ENCODE measurements around the gene SPSB3. TPM values are rescaled to one million over a fixed set of nuclear protein-coding genes. Genes with fewer than 3 reads are reported as not detected.

The SPSB3 gene
- total RNA-seq, 4 donors from 2014 or later = 76.4 to 148 (median 102) TPM

GRCh38 chr16:1727651-1728624 is 54.4 kb downstream of the SPSB3 start:
- H3K27me3 ChIP-seq = no peaks in the 10 kb centered on the region
- H3K9me3 ChIP-seq = no peaks in the 10 kb centered on the region
- H3K36me3 ChIP-seq = peaks cover 0 to 78% (median 0%) of the 10 kb centered on the region in 3 donors
- peaks cover 0 to 13% (median 5%) of the 10 kb centered on the region in 4 donors for H3K4me1 ChIP-seq
- DNase-seq = no peak
- no peak overlapping the region for H3K4me3 ChIP-seq
- TF ChIP-seq CTCF (IDR thresholded peaks at IDR 0.05) (no peak), POLR2A (IDR thresholded peaks at IDR 0.05) (no peak)
- H3K27ac ChIP-seq = no peak overlapping the region

Small RNA genes lying within 50 kb of the gene (small RNA-seq; reads per million reads assigned to genes)
- 0.12 to 0.70 reads per million in 2 donors for gene MIR3177

Other genes starting within 250 kb of the SPSB3 start
- gene TMEM204, start 248.9 kb downstream of the SPSB3 start, total RNA-seq = 10 to 100 TPM in 3 of 4 donors, 1 to 10 TPM in 1; 7.4 to 42.1 (median 11.6) TPM
- gene IFT140, start 170.5 kb downstream of the SPSB3 start, total RNA-seq = 10 to 100 TPM in 3 of 4 donors, 1 to 10 TPM in 1; 7.5 to 21.6 (median 18.4) TPM
- 10 to 100 TPM; 16.5 to 37.1 (median 20.0) TPM for gene CRAMP1, start 170.2 kb downstream of the SPSB3 start, total RNA-seq
- 10 to 100 TPM; 22.7 to 32.3 (median 25.0) TPM for gene JPT2, start 104.3 kb downstream of the SPSB3 start, total RNA-seq
- gene MAPK8IP3, start 76.4 kb downstream of the SPSB3 start, total RNA-seq = 100 to 1,000 TPM in 3 of 4 donors, 10 to 100 TPM in 1; 78.1 to 456 (median 193) TPM
- gene NME3, start 11.0 kb downstream of the SPSB3 start, total RNA-seq = 100 to 1,000 TPM in 3 of 4 donors, 10 to 100 TPM in 1; 69.3 to 150 (median 126) TPM
- 10 to 100 TPM; 54.6 to 99.9 (median 67.0) TPM for gene EME2, start 9.8 kb downstream of the SPSB3 start, total RNA-seq
- gene MRPS34, start 9.4 kb downstream of the SPSB3 start, total RNA-seq = 100 to 1,000 TPM in 1 of 4 donors, 10 to 100 TPM in 3; 67.6 to 114 (median 82.3) TPM
- 10 to 100 TPM; 47.1 to 99.9 (median 59.3) TPM for gene NUBP2, start 389 bp upstream of the SPSB3 start, total RNA-seq
- gene IGFALS, start 11.1 kb upstream of the SPSB3 start, total RNA-seq = under 1 TPM in 1 of 4 donors, not detected in 3; 0.35 TPM
- gene HAGH, start 44.3 kb upstream of the SPSB3 start, total RNA-seq = 100 to 1,000 TPM; 105 to 187 (median 155) TPM
- gene FAHD1, start 44.6 kb upstream of the SPSB3 start, total RNA-seq = 100 to 1,000 TPM; 107 to 188 (median 152) TPM
- not detected for gene MEIOB, start 89.6 kb upstream of the SPSB3 start, total RNA-seq
- gene HS3ST6, start 135.8 kb upstream of the SPSB3 start, total RNA-seq = not detected
- 10 to 100 TPM; 17.3 to 46.6 (median 38.3) TPM for gene MSRB1, start 160.6 kb upstream of the SPSB3 start, total RNA-seq
- gene RPL3L, start 172.1 kb upstream of the SPSB3 start, total RNA-seq = not detected
- 100 to 1,000 TPM in 3 of 4 donors, 10 to 100 TPM in 1; 55.3 to 373 (median 236) TPM for gene NDUFB10, start 177.0 kb upstream of the SPSB3 start, total RNA-seq
- 1,000 to 10,000 TPM in 3 of 4 donors, 100 to 1,000 TPM in 1; 736 to 1,881 (median 1,543) TPM for gene RPS2, start 182.3 kb upstream of the SPSB3 start, total RNA-seq
- not detected for gene RNF151, start 184.3 kb upstream of the SPSB3 start, total RNA-seq
- gene TBL3, start 189.5 kb upstream of the SPSB3 start, total RNA-seq = 10 to 100 TPM; 19.8 to 50.8 (median 39.1) TPM
- gene NOXO1, start 198.9 kb upstream of the SPSB3 start, total RNA-seq = 10 to 100 TPM in 3 of 4 donors, 1 to 10 TPM in 1; 8.6 to 23.1 (median 11.3) TPM
- gene GFER, start 201.6 kb upstream of the SPSB3 start, total RNA-seq = 100 to 1,000 TPM in 1 of 4 donors, 10 to 100 TPM in 3; 31.4 to 102 (median 83.1) TPM
- gene SYNGR3, start 207.4 kb upstream of the SPSB3 start, total RNA-seq = 1 to 10 TPM in 3 of 4 donors, not detected in 1; 1.3 to 3.9 (median 3.3) TPM
- gene ZNF598, start 227.2 kb upstream of the SPSB3 start, total RNA-seq = 10 to 100 TPM; 48.5 to 84.0 (median 51.4) TPM
- gene NPW, start 237.2 kb upstream of the SPSB3 start, total RNA-seq = 1 to 10 TPM in 2 of 4 donors, not detected in 2; 2.8 to 9.1 TPM
- gene NHERF2, start 244.3 kb upstream of the SPSB3 start, total RNA-seq = 100 to 1,000 TPM in 1 of 4 donors, 10 to 100 TPM in 3; 21.5 to 104 (median 30.2) TPM

All from Peyer's patch (tissue), 4 donors.